GM04504 (cell line): ENCODE measurements around the gene HMX2.

Source experiments
- DNase-seq: peaks from one replicate; pipeline ENCODE4 v3.0.0-alpha.2; 2012; ENCODE audit warnings: low read depth

Gene HMX2

GRCh38 chr10:123139521-123140163, 8.3 kb upstream of the HMX2 start:
- no peak for DNase-seq

- DNase-seq: no peak
These were observed 7.6 kb upstream of the HMX2 start for GRCh38 chr10:123140164-123140982.

- DNase-seq: no peak
These were observed 6.9 kb upstream of the HMX2 start for GRCh38 chr10:123140983-123141390.

- DNase-seq: no peak
These were observed 5.9 kb upstream of the HMX2 start for GRCh38 chr10:123141791-123142700.

GRCh38 chr10:123142701-123143161, 5.2 kb upstream of the HMX2 start:
- DNase-seq: no peak

- no peak for DNase-seq
These were observed 4.6 kb upstream of the HMX2 start for GRCh38 chr10:123143162-123143824.

GRCh38 chr10:123143825-123144168, 4.1 kb upstream of the HMX2 start:
- DNase-seq: no peak

GRCh38 chr10:123144697-123145541, 3.0 kb upstream of the HMX2 start:
- DNase-seq: no peak

- DNase-seq: no peak
These were observed 2.4 kb upstream of the HMX2 start for GRCh38 chr10:123145542-123146012.

- no peak for DNase-seq
These were observed 1.7 kb upstream of the HMX2 start for GRCh38 chr10:123146013-123146893.

GRCh38 chr10:123146894-123147634, 872 bp upstream of the HMX2 start:
- no peak for DNase-seq

GRCh38 chr10:123148414-123149161, 652 bp downstream of the HMX2 start:
- DNase-seq: no peak

GRCh38 chr10:123149162-123149567, 1.2 kb downstream of the HMX2 start:
- no peak for DNase-seq

- no peak for DNase-seq
These were observed 1.8 kb downstream of the HMX2 start for GRCh38 chr10:123149568-123150270.

- no peak for DNase-seq
These were observed 2.5 kb downstream of the HMX2 start for GRCh38 chr10:123150271-123150985.

GRCh38 chr10:123150986-123151736, 3.2 kb downstream of the HMX2 start:
- no peak for DNase-seq
